ENCODE measurements around the gene TBC1D8.

TBC1D8 gene

GRCh38 chr2:101111917-101112771 is 39.0 kb downstream of the TBC1D8 start:
- DNase-seq, result no peak

- no peak for DNase-seq
Measured at GRCh38 chr2:101111262-101111838, 39.8 kb downstream of the TBC1D8 start.

- DNase-seq, result no peak
Measured at GRCh38 chr2:101109451-101110118, 41.6 kb downstream of the TBC1D8 start.

GRCh38 chr2:101108357-101108756 is 42.8 kb downstream of the TBC1D8 start:
- no peak for DNase-seq

GRCh38 chr2:101107241-101107640 is 43.9 kb downstream of the TBC1D8 start:
- DNase-seq, result no peak

- no peak for DNase-seq
Measured at GRCh38 chr2:101106453-101107181, 44.6 kb downstream of the TBC1D8 start.

GRCh38 chr2:101105654-101106053 is 45.5 kb downstream of the TBC1D8 start:
- DNase-seq, result no peak

- DNase-seq, result no peak
Measured at GRCh38 chr2:101097638-101098037, 53.5 kb downstream of the TBC1D8 start.

GRCh38 chr2:101096619-101097142 is 54.5 kb downstream of the TBC1D8 start:
- DNase-seq, result no peak

- no peak for DNase-seq
Measured at GRCh38 chr2:101094351-101094750, 56.8 kb downstream of the TBC1D8 start.

- DNase-seq, result no peak
Measured at GRCh38 chr2:101089942-101090799, 61.0 kb downstream of the TBC1D8 start.

GRCh38 chr2:101089419-101089818 is 61.8 kb downstream of the TBC1D8 start:
- DNase-seq, result no peak

- DNase-seq, result no peak
Measured at GRCh38 chr2:101087638-101088037, 63.5 kb downstream of the TBC1D8 start.

- DNase-seq, result no peak
Measured at GRCh38 chr2:101083613-101084012, 67.6 kb downstream of the TBC1D8 start.

- no peak for DNase-seq
Measured at GRCh38 chr2:101082998-101083397, 68.2 kb downstream of the TBC1D8 start.

- no peak for DNase-seq
Measured at GRCh38 chr2:101081375-101081907, 69.7 kb downstream of the TBC1D8 start.

GRCh38 chr2:101080211-101081068 is 70.7 kb downstream of the TBC1D8 start:
- DNase-seq, result no peak

GRCh38 chr2:101076581-101076980 is 74.6 kb downstream of the TBC1D8 start:
- no peak for DNase-seq

- no peak for DNase-seq
Measured at GRCh38 chr2:101064868-101065549, 86.2 kb downstream of the TBC1D8 start.

- DNase-seq, result no peak
Measured at GRCh38 chr2:101064505-101064867, 86.7 kb downstream of the TBC1D8 start.

Measured in T-helper 1 cell (primary cell).